ENCODE measurements around the gene KRT26. TPM values are rescaled to one million over a fixed set of nuclear protein-coding genes. Genes with fewer than 3 reads are reported as not detected.
"Not testable (repeated sequence)": the region's sequence is repeated elsewhere in the genome, so short reads cannot be mapped to it uniquely, and the experiment has no call there.

The KRT26 gene
- total RNA-seq, 1 donor from 2014 or later: not detected

DNA sequence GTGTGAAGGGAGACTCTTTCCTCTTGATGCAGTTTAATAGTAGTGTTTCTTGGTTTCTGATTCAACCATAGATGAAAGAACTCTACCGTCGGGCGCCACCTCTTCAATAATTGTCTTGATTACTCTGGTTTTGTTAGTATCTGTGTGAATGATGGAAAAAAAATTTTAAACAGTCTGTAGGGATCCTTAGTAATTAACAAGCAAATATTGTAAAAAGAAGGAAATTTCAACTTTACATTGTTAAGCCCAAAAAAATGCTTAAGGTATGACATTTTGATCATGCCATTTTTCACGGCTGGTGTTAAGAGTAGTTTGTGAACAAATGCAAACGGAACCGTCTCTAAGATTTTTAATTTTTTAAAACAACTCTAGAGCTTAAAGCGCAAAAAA is 46.3 kb upstream of the KRT26 start:
- H3K27me3 Mint-ChIP-seq (ENCODE audit: unreplicated experiment): no peaks in the 10 kb centered on the region

GRCh38 chr17:40817103-40817682 is 45.2 kb upstream of the KRT26 start:
- no peak for DNase-seq (ENCODE audit: extremely low spot score, unreplicated experiment)
- peak overlapping the region; percentile 85 for H3K4me3 Mint-ChIP-seq (ENCODE audit: unreplicated experiment)
- no peaks in the 10 kb centered on the region for H3K9me3 Mint-ChIP-seq (ENCODE audit: unreplicated experiment)
- TF ChIP-seq, protein P1, sequence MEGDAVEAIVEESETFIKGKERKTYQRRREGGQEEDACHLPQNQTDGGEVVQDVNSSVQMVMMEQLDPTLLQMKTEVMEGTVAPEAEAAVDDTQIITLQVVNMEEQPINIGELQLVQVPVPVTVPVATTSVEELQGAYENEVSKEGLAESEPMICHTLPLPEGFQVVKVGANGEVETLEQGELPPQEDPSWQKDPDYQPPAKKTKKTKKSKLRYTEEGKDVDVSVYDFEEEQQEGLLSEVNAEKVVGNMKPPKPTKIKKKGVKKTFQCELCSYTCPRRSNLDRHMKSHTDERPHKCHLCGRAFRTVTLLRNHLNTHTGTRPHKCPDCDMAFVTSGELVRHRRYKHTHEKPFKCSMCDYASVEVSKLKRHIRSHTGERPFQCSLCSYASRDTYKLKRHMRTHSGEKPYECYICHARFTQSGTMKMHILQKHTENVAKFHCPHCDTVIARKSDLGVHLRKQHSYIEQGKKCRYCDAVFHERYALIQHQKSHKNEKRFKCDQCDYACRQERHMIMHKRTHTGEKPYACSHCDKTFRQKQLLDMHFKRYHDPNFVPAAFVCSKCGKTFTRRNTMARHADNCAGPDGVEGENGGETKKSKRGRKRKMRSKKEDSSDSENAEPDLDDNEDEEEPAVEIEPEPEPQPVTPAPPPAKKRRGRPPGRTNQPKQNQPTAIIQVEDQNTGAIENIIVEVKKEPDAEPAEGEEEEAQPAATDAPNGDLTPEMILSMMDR (IDR thresholded peaks at IDR 0.05): no peak
- peaks cover 30% of the 10 kb centered on the region for H3K36me3 Mint-ChIP-seq (ENCODE audit: unreplicated experiment)
- H3K4me1 Mint-ChIP-seq (ENCODE audit: unreplicated experiment): peaks cover 23% of the 10 kb centered on the region
- H3K27ac Mint-ChIP-seq (ENCODE audit: unreplicated experiment): peak overlapping the region; percentile 51
- peaks cover 6% of the 10 kb centered on the region for H3K27me3 Mint-ChIP-seq (ENCODE audit: unreplicated experiment)

More for the DNA sequence above, 46.3 kb upstream of the KRT26 start:
- H3K4me3 Mint-ChIP-seq (ENCODE audit: unreplicated experiment): peak overlapping the region; percentile 85
- H3K36me3 Mint-ChIP-seq (ENCODE audit: unreplicated experiment): peaks cover 33% of the 10 kb centered on the region
- H3K4me1 Mint-ChIP-seq (ENCODE audit: unreplicated experiment): peaks cover 23% of the 10 kb centered on the region
- DNase-seq (ENCODE audit: extremely low spot score, unreplicated experiment): no peak
- peak overlapping the region; percentile 93 for H3K27ac Mint-ChIP-seq (ENCODE audit: unreplicated experiment)
- H3K9me3 Mint-ChIP-seq (ENCODE audit: unreplicated experiment): no peaks in the 10 kb centered on the region
- TF ChIP-seq, protein P1 (IDR thresholded peaks at IDR 0.05): no peak

DNA sequence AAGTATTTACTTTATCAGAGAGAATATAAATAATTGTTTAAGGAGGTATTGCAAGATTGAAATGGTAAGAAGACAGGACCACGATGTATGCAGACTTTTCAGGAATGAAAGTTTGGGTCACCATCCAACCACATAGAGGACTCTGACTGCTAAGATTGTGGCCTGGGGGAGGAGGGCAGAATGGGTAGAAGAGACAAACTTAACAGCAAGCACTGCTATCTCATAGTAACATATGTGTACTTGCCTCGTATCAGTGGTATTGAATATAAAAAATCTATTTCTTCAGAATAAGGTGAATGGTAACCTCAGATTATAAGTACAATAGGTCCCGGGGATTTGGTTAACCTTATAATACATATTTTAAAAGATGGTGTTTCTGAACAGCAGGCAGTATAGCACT is 44.6 kb upstream of the KRT26 start:
- Mint-ChIP-seq H3K27ac (ENCODE audit: unreplicated experiment) (no peak overlapping the region), H3K36me3 (ENCODE audit: unreplicated experiment) (peaks cover 30% of the 10 kb centered on the region), H3K4me1 (ENCODE audit: unreplicated experiment) (peaks cover 23% of the 10 kb centered on the region), H3K4me3 (ENCODE audit: unreplicated experiment) (peak overlapping the region; percentile 30), H3K27me3 (ENCODE audit: unreplicated experiment) (peaks cover 13% of the 10 kb centered on the region), H3K9me3 (ENCODE audit: unreplicated experiment) (no peaks in the 10 kb centered on the region)
- TF ChIP-seq, protein P1 (IDR thresholded peaks at IDR 0.05): no peak
- DNase-seq (ENCODE audit: extremely low spot score, unreplicated experiment): no peak

DNA sequence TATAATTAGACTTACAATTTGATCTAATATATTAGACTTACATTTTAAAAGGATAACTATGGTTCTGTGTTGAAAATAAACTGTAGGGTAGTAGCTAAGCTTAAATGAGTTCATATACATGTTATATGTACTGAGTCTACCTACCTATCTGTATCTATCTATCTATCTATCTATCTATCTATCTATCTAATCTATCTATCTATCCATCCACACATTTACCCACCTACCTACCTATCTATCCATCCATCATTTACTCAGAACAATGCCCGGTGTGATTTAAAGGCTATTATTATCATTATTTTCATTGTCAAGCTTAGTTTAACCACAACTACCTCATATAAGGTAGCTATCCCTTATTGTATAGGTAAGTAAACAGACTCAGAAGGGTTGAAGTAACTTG is 43.4 kb upstream of the KRT26 start:
- H3K4me1 Mint-ChIP-seq (ENCODE audit: unreplicated experiment): peaks cover 27% of the 10 kb centered on the region
- peaks cover 30% of the 10 kb centered on the region for H3K36me3 Mint-ChIP-seq (ENCODE audit: unreplicated experiment)
- no peak overlapping the region for H3K4me3 Mint-ChIP-seq (ENCODE audit: unreplicated experiment)
- peaks cover 20% of the 10 kb centered on the region for H3K27me3 Mint-ChIP-seq (ENCODE audit: unreplicated experiment)
- TF ChIP-seq, protein P1 (IDR thresholded peaks at IDR 0.05): no peak
- H3K27ac Mint-ChIP-seq (ENCODE audit: unreplicated experiment): no peak overlapping the region
- DNase-seq (ENCODE audit: extremely low spot score, unreplicated experiment): no peak
- H3K9me3 Mint-ChIP-seq (ENCODE audit: unreplicated experiment): no peaks in the 10 kb centered on the region

GRCh38 chr17:40814657-40815056 is 42.7 kb upstream of the KRT26 start:
- DNase-seq (ENCODE audit: extremely low spot score, unreplicated experiment); H3K27ac Mint-ChIP-seq (ENCODE audit: unreplicated experiment); H3K4me3 Mint-ChIP-seq (ENCODE audit: unreplicated experiment); H3K9me3 Mint-ChIP-seq (ENCODE audit: unreplicated experiment): not testable (repeated sequence)
- Mint-ChIP-seq H3K36me3 (ENCODE audit: unreplicated experiment) (peaks cover 24% of the 10 kb centered on the region), H3K27me3 (ENCODE audit: unreplicated experiment) (peaks cover 27% of the 10 kb centered on the region), H3K4me1 (ENCODE audit: unreplicated experiment) (peaks cover 25% of the 10 kb centered on the region)
